ENCODE data around the gene BRF1.

DNA sequence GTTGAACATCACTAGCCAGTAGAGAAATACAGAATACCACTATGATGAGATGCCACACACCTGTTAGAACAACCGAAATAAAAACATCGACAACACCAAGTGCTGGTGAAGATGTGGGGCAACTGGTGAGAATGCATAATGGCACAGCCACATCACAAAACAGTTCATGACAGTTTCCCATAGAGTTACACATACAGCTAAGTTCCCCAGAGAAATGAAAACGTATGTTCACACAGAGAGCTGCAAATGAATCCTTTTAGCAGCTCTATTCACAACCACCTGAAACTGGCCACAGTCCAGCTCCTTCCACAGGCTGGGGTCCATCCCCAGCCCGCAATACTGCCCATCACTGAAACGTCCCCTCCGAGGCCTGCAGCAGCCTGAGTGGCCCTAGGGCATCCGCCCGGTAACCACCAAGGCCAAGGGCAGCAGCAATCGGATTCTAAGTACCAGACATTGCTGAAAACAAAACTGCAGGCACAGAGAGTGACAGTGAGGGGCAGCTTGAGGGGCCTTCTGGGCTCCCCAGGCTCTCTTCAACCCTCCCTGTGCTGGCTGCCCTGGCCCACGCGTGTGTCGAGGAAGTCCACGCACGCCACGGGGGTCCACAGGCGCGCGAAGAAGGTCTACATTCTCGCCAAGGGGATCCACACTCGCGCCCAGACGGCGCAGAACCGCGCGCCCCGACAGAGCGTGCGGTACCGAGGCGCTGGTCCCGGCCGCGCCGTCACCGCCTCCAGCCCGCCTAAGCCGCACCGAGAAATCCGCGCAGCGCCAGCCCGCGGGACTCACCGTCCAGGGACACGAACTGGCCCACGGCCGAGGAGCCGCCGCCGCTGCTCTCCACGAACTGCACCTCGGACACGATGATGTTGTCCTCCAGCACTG, 903 bp downstream of the BRF1 start:
- TF ChIP-seq, protein P1, sequence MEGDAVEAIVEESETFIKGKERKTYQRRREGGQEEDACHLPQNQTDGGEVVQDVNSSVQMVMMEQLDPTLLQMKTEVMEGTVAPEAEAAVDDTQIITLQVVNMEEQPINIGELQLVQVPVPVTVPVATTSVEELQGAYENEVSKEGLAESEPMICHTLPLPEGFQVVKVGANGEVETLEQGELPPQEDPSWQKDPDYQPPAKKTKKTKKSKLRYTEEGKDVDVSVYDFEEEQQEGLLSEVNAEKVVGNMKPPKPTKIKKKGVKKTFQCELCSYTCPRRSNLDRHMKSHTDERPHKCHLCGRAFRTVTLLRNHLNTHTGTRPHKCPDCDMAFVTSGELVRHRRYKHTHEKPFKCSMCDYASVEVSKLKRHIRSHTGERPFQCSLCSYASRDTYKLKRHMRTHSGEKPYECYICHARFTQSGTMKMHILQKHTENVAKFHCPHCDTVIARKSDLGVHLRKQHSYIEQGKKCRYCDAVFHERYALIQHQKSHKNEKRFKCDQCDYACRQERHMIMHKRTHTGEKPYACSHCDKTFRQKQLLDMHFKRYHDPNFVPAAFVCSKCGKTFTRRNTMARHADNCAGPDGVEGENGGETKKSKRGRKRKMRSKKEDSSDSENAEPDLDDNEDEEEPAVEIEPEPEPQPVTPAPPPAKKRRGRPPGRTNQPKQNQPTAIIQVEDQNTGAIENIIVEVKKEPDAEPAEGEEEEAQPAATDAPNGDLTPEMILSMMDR (IDR thresholded peaks at IDR 0.05): no peak
- TF ChIP-seq POLR2A (IDR thresholded peaks at IDR 0.05): no peak
